Measurements from ENCODE around the gene NOL7.

Gene NOL7

GRCh38 chr6:13597073-13597472 is 18.1 kb upstream of the NOL7 start:
- no peak for DNase-seq (ENCODE audit: low spot score)

GRCh38 chr6:13600036-13600435 is 15.1 kb upstream of the NOL7 start:
- DNase-seq (ENCODE audit: low spot score): no peak

- no peak for DNase-seq (ENCODE audit: low spot score)
Observed at GRCh38 chr6:13604135-13604534, 11.0 kb upstream of the NOL7 start.

GRCh38 chr6:13604546-13605416 is 10.4 kb upstream of the NOL7 start:
- DNase-seq (ENCODE audit: low spot score): no peak

GRCh38 chr6:13605634-13606033 is 9.5 kb upstream of the NOL7 start:
- no peak for DNase-seq (ENCODE audit: low spot score)

GRCh38 chr6:13611715-13612114 is 3.4 kb upstream of the NOL7 start:
- no peak for DNase-seq (ENCODE audit: low spot score)

- DNase-seq (ENCODE audit: low spot score): no peak
Observed at GRCh38 chr6:13613029-13613594, 2.0 kb upstream of the NOL7 start.

GRCh38 chr6:13614126-13614925 is 809 bp upstream of the NOL7 start:
- no peak for DNase-seq (ENCODE audit: low spot score)

- DNase-seq (ENCODE audit: low spot score): peak; percentile 9
Observed at GRCh38 chr6:13615792-13616120, 621 bp downstream of the NOL7 start.

- no peak for DNase-seq (ENCODE audit: low spot score)
Observed at GRCh38 chr6:13617066-13617465, 1.9 kb downstream of the NOL7 start.

GRCh38 chr6:13624871-13625288 is 9.7 kb downstream of the NOL7 start:
- DNase-seq (ENCODE audit: low spot score): peak; percentile 29

- DNase-seq (ENCODE audit: low spot score): no peak
Observed at GRCh38 chr6:13629459-13630116, 14.5 kb downstream of the NOL7 start.

- no peak for DNase-seq (ENCODE audit: low spot score)
Observed at GRCh38 chr6:13630499-13630898, 15.4 kb downstream of the NOL7 start.

GRCh38 chr6:13633343-13633742 is 18.2 kb downstream of the NOL7 start:
- no peak for DNase-seq (ENCODE audit: low spot score)

GRCh38 chr6:13635948-13636658 is 21.0 kb downstream of the NOL7 start:
- DNase-seq (ENCODE audit: low spot score): peak; percentile 18

GRCh38 chr6:13638014-13638413 is 22.9 kb downstream of the NOL7 start:
- DNase-seq (ENCODE audit: low spot score): no peak

GRCh38 chr6:13638626-13639025 is 23.5 kb downstream of the NOL7 start:
- DNase-seq (ENCODE audit: low spot score): no peak

GRCh38 chr6:13641315-13641714 is 26.2 kb downstream of the NOL7 start:
- no peak for DNase-seq (ENCODE audit: low spot score)

GRCh38 chr6:13643125-13643524 is 28.0 kb downstream of the NOL7 start:
- DNase-seq (ENCODE audit: low spot score): no peak

- DNase-seq (ENCODE audit: low spot score): no peak
Observed at GRCh38 chr6:13648850-13649249, 33.7 kb downstream of the NOL7 start.

- DNase-seq (ENCODE audit: low spot score): no peak
Observed at GRCh38 chr6:13649393-13649792, 34.3 kb downstream of the NOL7 start.

- no peak for DNase-seq (ENCODE audit: low spot score)
Observed at GRCh38 chr6:13653296-13653695, 38.2 kb downstream of the NOL7 start.

Measured in CD4-positive, alpha-beta T cell treated with Interleukin-6 at 100 ng/mL for 8 hours (primary cell).